Measurements from ENCODE around the gene ABHD5.
"Not testable (repeated sequence)": the region's sequence is repeated elsewhere in the genome, so short reads cannot be mapped to it uniquely, and the experiment has no call there.

ABHD5 gene

GRCh38 chr3:43670635-43671522 lies 19.9 kb upstream of the ABHD5 start:
- peaks cover 1% of the 10 kb centered on the region for H3K36me3 Mint-ChIP-seq (ENCODE audit: insufficient read depth)
- H3K4me3 Mint-ChIP-seq, result no peak overlapping the region
- DNase-seq (ENCODE audit: low spot score in 2 of 2), result no peak
- no peaks in the 10 kb centered on the region for H3K9me3 Mint-ChIP-seq
- no peak overlapping the region for H3K27ac Mint-ChIP-seq (ENCODE audit: low read depth)
- H3K27me3 Mint-ChIP-seq, result peaks cover 65% of the 10 kb centered on the region
- ATAC-seq (replicated peaks; ENCODE audit: extremely low read depth, poor library complexity, severe bottlenecking), result no peak
- no peaks in the 10 kb centered on the region for H3K4me1 Mint-ChIP-seq

GRCh38 chr3:43674345-43675085 lies 16.2 kb upstream of the ABHD5 start:
- Mint-ChIP-seq H3K9me3 (no peaks in the 10 kb centered on the region), H3K36me3 (ENCODE audit: insufficient read depth) (peaks cover 1% of the 10 kb centered on the region), H3K4me1 (no peaks in the 10 kb centered on the region), H3K4me3 (no peak overlapping the region), H3K27ac (ENCODE audit: low read depth) (no peak overlapping the region), H3K27me3 (peaks cover 56% of the 10 kb centered on the region)
- DNase-seq (ENCODE audit: low spot score in 2 of 2) (no peak), ATAC-seq (replicated peaks; ENCODE audit: extremely low read depth, poor library complexity, severe bottlenecking) (no peak)

- H3K4me3 Mint-ChIP-seq, result no peak overlapping the region
- no peaks in the 10 kb centered on the region for H3K9me3 Mint-ChIP-seq
Observed at GRCh38 chr3:43675593-43675992, 15.1 kb upstream of the ABHD5 start.

GRCh38 chr3:43676441-43676840 lies 14.3 kb upstream of the ABHD5 start:
- Mint-ChIP-seq H3K9me3 (no peaks in the 10 kb centered on the region), H3K4me1 (no peaks in the 10 kb centered on the region), H3K36me3 (ENCODE audit: insufficient read depth) (peaks cover 1% of the 10 kb centered on the region), H3K4me3 (no peak overlapping the region), H3K27me3 (peaks cover 71% of the 10 kb centered on the region), H3K27ac (ENCODE audit: low read depth) (no peak overlapping the region)
- ATAC-seq (replicated peaks; ENCODE audit: extremely low read depth, poor library complexity, severe bottlenecking) (no peak), DNase-seq (ENCODE audit: low spot score in 2 of 2) (no peak)

More at GRCh38 chr3:43675593-43675992, 15.1 kb upstream of the ABHD5 start:
- Mint-ChIP-seq H3K4me1 (no peaks in the 10 kb centered on the region), H3K27me3 (peaks cover 66% of the 10 kb centered on the region), H3K27ac (ENCODE audit: low read depth) (no peak overlapping the region), H3K36me3 (ENCODE audit: insufficient read depth) (peaks cover 1% of the 10 kb centered on the region)
- no peak for ATAC-seq (replicated peaks; ENCODE audit: extremely low read depth, poor library complexity, severe bottlenecking)
- no peak for DNase-seq (ENCODE audit: low spot score in 2 of 2)

GRCh38 chr3:43678375-43678774 lies 12.4 kb upstream of the ABHD5 start:
- not testable (repeated sequence) for ATAC-seq (replicated peaks; ENCODE audit: extremely low read depth, poor library complexity, severe bottlenecking); H3K4me1 Mint-ChIP-seq; H3K9me3 Mint-ChIP-seq; H3K4me3 Mint-ChIP-seq; H3K36me3 Mint-ChIP-seq (ENCODE audit: insufficient read depth); DNase-seq (ENCODE audit: low spot score in 2 of 2); H3K27ac Mint-ChIP-seq (ENCODE audit: low read depth)
- H3K27me3 Mint-ChIP-seq, result peaks cover 62% of the 10 kb centered on the region

GRCh38 chr3:43678887-43679449 lies 11.8 kb upstream of the ABHD5 start:
- not testable (repeated sequence) for ATAC-seq (replicated peaks; ENCODE audit: extremely low read depth, poor library complexity, severe bottlenecking); DNase-seq (ENCODE audit: low spot score in 2 of 2); H3K36me3 Mint-ChIP-seq (ENCODE audit: insufficient read depth); H3K4me3 Mint-ChIP-seq; H3K9me3 Mint-ChIP-seq; H3K27ac Mint-ChIP-seq (ENCODE audit: low read depth); H3K4me1 Mint-ChIP-seq
- peaks cover 56% of the 10 kb centered on the region for H3K27me3 Mint-ChIP-seq

GRCh38 chr3:43680857-43681256 lies 9.9 kb upstream of the ABHD5 start:
- not testable (repeated sequence) for H3K9me3 Mint-ChIP-seq; H3K4me3 Mint-ChIP-seq; H3K27ac Mint-ChIP-seq (ENCODE audit: low read depth); ATAC-seq (replicated peaks; ENCODE audit: extremely low read depth, poor library complexity, severe bottlenecking); H3K4me1 Mint-ChIP-seq; H3K36me3 Mint-ChIP-seq (ENCODE audit: insufficient read depth); DNase-seq (ENCODE audit: low spot score in 2 of 2)
- peaks cover 42% of the 10 kb centered on the region for H3K27me3 Mint-ChIP-seq

GRCh38 chr3:43684944-43685343 lies 5.8 kb upstream of the ABHD5 start:
- DNase-seq (ENCODE audit: low spot score in 2 of 2) (no peak), ATAC-seq (replicated peaks; ENCODE audit: extremely low read depth, poor library complexity, severe bottlenecking) (no peak)
- H3K36me3 Mint-ChIP-seq (ENCODE audit: insufficient read depth), result peaks cover 1% of the 10 kb centered on the region
- H3K4me3 Mint-ChIP-seq, result no peak overlapping the region
- H3K27me3 Mint-ChIP-seq, result peaks cover 26% of the 10 kb centered on the region
- peaks cover 4% of the 10 kb centered on the region for H3K4me1 Mint-ChIP-seq
- no peak overlapping the region for H3K27ac Mint-ChIP-seq (ENCODE audit: low read depth)
- no peaks in the 10 kb centered on the region for H3K9me3 Mint-ChIP-seq

GRCh38 chr3:43685921-43686320 lies 4.8 kb upstream of the ABHD5 start:
- no peaks in the 10 kb centered on the region for H3K9me3 Mint-ChIP-seq
- DNase-seq (ENCODE audit: low spot score in 2 of 2) (no peak), ATAC-seq (replicated peaks; ENCODE audit: extremely low read depth, poor library complexity, severe bottlenecking) (no peak)
- no peak overlapping the region for H3K27ac Mint-ChIP-seq (ENCODE audit: low read depth)
- H3K36me3 Mint-ChIP-seq (ENCODE audit: insufficient read depth), result peaks cover 7% of the 10 kb centered on the region
- peaks cover 11% of the 10 kb centered on the region for H3K4me1 Mint-ChIP-seq
- no peak overlapping the region for H3K4me3 Mint-ChIP-seq
- H3K27me3 Mint-ChIP-seq, result peaks cover 16% of the 10 kb centered on the region

GRCh38 chr3:43686333-43686699 lies 4.4 kb upstream of the ABHD5 start:
- DNase-seq (ENCODE audit: low spot score in 2 of 2) (no peak), ATAC-seq (replicated peaks; ENCODE audit: extremely low read depth, poor library complexity, severe bottlenecking) (no peak)
- H3K27ac Mint-ChIP-seq (ENCODE audit: low read depth), result no peak overlapping the region
- H3K27me3 Mint-ChIP-seq, result peaks cover 12% of the 10 kb centered on the region
- H3K4me1 Mint-ChIP-seq, result peaks cover 11% of the 10 kb centered on the region
- H3K9me3 Mint-ChIP-seq, result no peaks in the 10 kb centered on the region
- H3K4me3 Mint-ChIP-seq, result no peak overlapping the region
- H3K36me3 Mint-ChIP-seq (ENCODE audit: insufficient read depth), result peaks cover 7% of the 10 kb centered on the region

GRCh38 chr3:43686700-43687498 lies 3.8 kb upstream of the ABHD5 start:
- Mint-ChIP-seq H3K4me3 (no peak overlapping the region), H3K4me1 (peaks cover 17% of the 10 kb centered on the region), H3K27ac (ENCODE audit: low read depth) (no peak overlapping the region), H3K27me3 (peaks cover 6% of the 10 kb centered on the region), H3K9me3 (no peaks in the 10 kb centered on the region), H3K36me3 (ENCODE audit: insufficient read depth) (peaks cover 10% of the 10 kb centered on the region)
- ATAC-seq (replicated peaks; ENCODE audit: extremely low read depth, poor library complexity, severe bottlenecking) (no peak), DNase-seq (ENCODE audit: low spot score in 2 of 2) (no peak)

- Mint-ChIP-seq H3K4me1 (peaks cover 22% of the 10 kb centered on the region), H3K27ac (ENCODE audit: low read depth) (no peak overlapping the region), H3K9me3 (no peaks in the 10 kb centered on the region), H3K27me3 (peaks cover under 1% of the 10 kb centered on the region), H3K4me3 (no peak overlapping the region), H3K36me3 (ENCODE audit: insufficient read depth) (peaks cover 10% of the 10 kb centered on the region)
- ATAC-seq (replicated peaks; ENCODE audit: extremely low read depth, poor library complexity, severe bottlenecking) (no peak), DNase-seq (ENCODE audit: low spot score in 2 of 2) (no peak)
Observed at GRCh38 chr3:43687499-43687811, 3.3 kb upstream of the ABHD5 start.

Measured in central memory CD8-positive, alpha-beta T cell (primary cell).